ENCODE measurements around the gene PARP4.
"Not testable (repeated sequence)": the region's sequence is repeated elsewhere in the genome, so short reads cannot be mapped to it uniquely, and the experiment has no call there.

Gene PARP4

DNA sequence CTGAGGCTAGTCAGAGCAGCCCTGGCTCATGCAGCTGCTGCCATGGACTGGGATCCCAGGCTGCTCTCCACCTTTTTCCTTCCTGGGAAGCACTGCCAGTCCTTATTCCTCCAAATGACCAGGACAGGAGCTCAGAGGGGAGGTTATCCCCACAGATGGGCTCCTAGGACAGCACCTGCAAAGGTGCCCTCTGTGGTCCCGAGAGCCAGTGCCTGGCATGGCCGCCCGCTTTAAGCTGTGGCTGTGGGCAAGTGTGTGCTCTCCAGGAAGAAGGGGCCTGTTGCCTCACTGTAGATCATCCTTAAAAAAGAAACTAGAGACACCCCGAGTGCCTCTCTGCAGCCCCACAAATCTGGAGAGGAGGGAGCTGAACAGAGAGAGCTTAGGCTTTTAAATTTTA is 119.6 kb downstream of the PARP4 start:
- DNase-seq (ENCODE audit: low read depth): no peak
- TF ChIP-seq, protein P1, sequence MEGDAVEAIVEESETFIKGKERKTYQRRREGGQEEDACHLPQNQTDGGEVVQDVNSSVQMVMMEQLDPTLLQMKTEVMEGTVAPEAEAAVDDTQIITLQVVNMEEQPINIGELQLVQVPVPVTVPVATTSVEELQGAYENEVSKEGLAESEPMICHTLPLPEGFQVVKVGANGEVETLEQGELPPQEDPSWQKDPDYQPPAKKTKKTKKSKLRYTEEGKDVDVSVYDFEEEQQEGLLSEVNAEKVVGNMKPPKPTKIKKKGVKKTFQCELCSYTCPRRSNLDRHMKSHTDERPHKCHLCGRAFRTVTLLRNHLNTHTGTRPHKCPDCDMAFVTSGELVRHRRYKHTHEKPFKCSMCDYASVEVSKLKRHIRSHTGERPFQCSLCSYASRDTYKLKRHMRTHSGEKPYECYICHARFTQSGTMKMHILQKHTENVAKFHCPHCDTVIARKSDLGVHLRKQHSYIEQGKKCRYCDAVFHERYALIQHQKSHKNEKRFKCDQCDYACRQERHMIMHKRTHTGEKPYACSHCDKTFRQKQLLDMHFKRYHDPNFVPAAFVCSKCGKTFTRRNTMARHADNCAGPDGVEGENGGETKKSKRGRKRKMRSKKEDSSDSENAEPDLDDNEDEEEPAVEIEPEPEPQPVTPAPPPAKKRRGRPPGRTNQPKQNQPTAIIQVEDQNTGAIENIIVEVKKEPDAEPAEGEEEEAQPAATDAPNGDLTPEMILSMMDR (IDR thresholded peaks at IDR 0.05; ENCODE audit: control insufficient read depth, insufficient read depth, low read depth, low read length, missing control alignments): no peak
- H3K4me3 ChIP-seq (ENCODE audit: control insufficient read depth, low read depth, low read length): no peak overlapping the region

DNA sequence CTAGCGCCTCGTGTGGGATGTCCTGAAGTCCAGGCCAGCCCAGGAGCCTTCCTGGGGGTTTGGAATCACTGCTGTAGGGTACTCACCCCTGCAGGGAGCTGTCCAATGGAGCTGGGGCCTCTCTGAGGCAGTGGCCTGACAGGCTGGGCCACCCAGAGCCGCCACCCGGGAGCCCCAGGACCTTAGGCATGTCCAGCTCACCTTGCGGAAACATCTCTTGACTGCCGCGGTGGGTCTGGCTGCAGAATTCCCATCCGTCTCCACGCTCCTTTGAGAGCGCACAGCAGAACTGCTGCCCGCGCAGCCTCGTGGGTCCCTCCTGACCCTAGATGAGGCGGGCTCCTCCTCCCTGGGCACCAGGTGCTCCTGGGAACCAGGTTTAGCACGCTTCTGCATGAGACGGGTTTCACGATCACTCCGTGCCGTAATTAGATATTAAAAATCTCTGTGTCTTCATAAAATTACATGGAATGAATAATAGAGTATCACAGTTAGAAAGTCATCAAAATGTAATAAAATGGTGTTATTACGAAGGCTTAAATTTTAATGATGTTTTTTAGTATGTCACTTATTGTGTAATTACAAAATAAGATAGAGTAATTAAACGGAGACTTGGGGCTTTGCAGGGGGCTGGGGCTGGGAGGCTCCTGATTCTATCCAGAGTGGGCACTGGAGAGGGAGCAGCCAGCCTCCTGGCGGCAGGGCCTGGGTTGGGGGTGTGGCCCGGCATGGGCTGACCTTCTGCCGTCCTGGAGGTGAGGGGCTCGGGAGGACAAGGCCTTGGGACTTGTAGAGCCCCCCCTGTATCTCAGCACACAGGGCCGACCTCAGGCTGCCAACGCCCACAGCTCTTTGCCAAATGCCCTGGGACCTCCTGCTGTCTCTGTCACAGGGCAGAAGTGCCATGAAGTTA is 120.6 kb downstream of the PARP4 start:
- DNase-seq (ENCODE audit: low read depth): not testable (repeated sequence)

DNA sequence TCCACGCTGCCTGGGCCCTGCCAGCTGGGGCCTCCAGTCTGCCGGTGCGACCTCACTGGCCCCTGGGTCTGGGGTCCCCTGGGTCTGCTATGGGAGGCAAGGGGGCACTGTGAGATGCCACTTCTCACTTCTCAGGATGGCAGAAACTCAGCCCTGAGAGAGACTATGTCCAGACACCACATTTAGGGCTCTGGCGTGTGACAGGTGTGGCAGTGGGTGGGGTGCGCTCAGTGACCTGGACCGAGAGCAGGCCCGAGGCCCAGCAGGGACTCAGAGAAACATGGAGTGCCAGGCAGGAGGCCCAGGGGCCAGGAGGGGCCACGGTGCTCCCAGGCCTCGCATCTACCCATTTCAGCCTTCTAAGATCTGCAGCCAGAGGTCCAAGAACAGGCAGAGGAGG is 121.8 kb downstream of the PARP4 start:
- not testable (repeated sequence) for DNase-seq (ENCODE audit: low read depth); H3K4me3 ChIP-seq (ENCODE audit: control insufficient read depth, low read depth, low read length)

More for the DNA sequence above, 120.6 kb downstream of the PARP4 start:
- H3K4me3 ChIP-seq (ENCODE audit: control insufficient read depth, low read depth, low read length): not testable (repeated sequence)

DNA sequence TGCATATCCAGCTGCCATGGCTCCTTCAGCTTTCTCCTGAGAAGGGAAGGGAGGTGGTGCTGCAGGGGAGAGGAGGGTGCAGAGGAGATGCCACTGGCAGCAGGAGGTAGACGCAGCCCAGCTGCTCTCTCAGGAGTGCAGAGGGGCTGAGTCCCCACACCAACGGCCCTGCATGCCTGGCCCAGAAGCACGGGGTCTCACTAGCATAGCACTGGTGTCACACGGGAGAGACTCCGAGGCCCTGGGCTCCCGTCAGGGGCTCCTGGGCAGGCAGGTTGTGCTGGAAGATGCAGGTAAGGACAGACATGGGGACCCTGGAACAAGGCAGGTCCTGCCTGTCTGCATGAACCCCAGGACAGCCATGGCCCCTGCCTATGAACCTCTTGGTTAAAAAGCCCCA is 123.1 kb downstream of the PARP4 start:
- TF ChIP-seq, protein P1 (IDR thresholded peaks at IDR 0.05; ENCODE audit: control insufficient read depth, insufficient read depth, low read depth, low read length, missing control alignments): no peak
- no peak for DNase-seq (ENCODE audit: low read depth)
- H3K4me3 ChIP-seq (ENCODE audit: control insufficient read depth, low read depth, low read length): no peak overlapping the region

DNA sequence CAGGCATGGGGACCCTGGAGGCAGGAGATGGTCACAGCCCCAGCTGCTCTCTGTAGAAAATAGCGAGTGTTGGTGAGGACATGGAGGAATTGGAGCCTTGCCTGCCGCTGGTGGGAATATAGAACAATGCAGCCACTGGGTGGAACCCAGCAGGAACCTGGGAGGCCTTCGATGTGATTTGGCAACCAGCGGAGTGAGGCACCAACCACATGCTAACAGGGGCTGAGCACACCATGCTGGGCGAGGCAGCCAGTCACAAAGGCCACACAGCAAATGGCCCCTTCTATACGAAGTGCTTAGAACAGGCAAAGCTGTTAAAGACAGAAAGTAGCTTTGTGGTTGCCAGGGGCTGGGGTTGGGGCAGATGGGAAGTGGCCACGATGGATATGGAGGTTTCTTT is 123.8 kb downstream of the PARP4 start:
- not testable (repeated sequence) for DNase-seq (ENCODE audit: low read depth); H3K4me3 ChIP-seq (ENCODE audit: control insufficient read depth, low read depth, low read length)

DNA sequence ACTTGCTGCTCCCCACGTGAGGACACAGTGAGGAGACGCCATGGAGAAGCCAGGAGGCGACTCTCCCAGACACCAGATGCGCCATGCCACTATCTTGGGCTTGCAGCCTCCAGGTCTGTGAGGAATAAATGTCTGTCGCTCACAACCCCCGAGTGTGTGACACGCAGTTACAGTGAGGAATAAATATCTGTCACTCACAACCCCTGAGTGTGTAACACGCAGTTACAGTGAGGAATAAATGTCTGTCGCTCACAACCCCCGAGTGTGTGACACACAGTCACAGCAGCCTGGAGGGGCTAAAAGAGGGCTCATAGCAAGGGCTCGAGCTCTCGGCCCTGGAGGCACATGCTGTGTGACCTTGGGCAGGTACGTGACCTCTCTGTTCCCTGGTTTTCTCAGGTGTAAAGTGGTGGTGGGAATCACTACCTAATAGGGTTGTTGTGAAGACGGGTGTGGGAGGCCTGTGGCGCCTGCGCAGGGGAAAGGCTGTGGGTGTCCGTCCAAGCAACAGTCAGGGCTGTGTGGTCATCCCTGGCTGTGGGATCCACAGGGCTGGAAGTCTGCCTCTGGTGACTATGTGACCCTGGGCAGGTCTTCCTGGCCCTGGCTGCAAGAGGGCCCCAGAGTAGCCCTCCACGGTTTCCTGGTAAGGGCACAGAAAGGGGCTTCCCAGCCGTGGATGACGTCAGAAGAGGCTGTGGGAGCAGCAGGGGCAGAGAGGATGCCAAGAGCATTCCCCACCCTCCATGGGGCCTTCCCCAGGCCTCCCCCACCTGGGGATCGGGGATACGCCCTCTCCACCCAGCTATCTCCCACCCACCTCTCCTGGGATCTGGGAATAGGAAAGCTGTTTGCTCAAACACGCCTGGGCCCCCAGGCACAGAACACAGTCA is 125.5 kb downstream of the PARP4 start:
- DNase-seq (ENCODE audit: low read depth): no peak
- TF ChIP-seq, protein P1 (IDR thresholded peaks at IDR 0.05; ENCODE audit: control insufficient read depth, insufficient read depth, low read depth, low read length, missing control alignments): no peak
- H3K4me3 ChIP-seq (ENCODE audit: control insufficient read depth, low read depth, low read length): no peak overlapping the region

DNA sequence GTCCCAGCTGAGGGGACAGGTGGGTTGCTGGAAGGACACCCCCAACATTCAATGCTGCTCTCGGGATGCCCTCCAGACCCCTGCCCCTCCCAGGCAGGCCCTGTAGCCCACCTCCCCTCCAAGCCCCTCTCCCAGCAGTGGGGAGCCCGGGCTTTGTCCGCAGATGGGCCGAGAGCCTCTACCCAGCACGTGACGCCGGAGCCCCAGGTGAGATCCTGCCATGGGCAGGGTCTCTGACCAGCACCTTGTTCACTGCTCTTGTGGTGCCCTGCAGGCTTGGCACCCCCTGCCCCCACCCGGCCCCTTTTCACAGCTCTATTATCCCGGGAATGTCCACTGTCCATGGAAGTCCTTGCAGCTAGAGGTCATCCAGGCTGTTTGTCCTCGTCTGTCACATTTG is 126.7 kb downstream of the PARP4 start:
- no peak for DNase-seq (ENCODE audit: low read depth)
- no peak overlapping the region for H3K4me3 ChIP-seq (ENCODE audit: control insufficient read depth, low read depth, low read length)
- TF ChIP-seq, protein P1 (IDR thresholded peaks at IDR 0.05; ENCODE audit: control insufficient read depth, insufficient read depth, low read depth, low read length, missing control alignments): no peak

DNA sequence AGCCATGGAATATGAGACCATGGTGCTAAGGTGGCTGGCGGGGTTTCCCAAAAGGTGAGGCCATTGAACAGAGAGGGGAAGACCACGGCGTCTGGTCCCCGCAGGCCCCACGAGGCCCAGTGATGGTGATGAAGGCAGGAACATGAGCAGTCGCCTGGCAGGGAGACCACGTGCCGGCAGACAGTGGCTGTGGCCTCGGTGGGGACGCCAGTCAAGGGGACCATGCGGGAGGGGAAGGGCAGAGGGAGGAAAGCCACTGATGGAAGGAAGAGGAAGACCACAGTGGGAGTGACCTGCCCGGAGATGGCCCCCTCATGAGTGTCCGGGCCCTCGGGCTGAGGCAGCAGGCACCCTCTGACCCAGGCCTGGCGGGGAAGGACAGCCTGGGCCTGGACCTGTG is 127.6 kb downstream of the PARP4 start:
- not testable (repeated sequence) for H3K4me3 ChIP-seq (ENCODE audit: control insufficient read depth, low read depth, low read length); DNase-seq (ENCODE audit: low read depth)

DNA sequence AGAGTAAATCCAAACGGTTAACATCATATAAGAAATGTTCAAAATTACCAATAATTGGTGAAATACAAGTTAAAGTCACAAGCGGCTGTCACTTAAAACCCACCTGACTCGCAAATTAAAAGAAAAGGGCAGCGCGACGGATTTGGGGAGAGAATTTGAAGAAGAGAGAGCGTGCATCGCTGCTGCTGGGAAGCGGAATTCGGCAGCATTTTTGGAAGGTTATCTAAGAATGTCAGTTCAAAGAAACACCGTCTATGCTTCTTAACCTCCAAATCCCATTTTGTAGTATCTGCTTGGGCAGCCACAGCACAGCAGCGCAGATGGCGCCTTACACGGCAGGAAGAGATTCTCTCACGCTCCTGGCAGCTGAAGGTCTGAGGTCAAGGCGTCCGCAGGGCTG is 128.5 kb downstream of the PARP4 start:
- DNase-seq (ENCODE audit: low read depth); H3K4me3 ChIP-seq (ENCODE audit: control insufficient read depth, low read depth, low read length): not testable (repeated sequence)

Data from AG09309 (cell line).